DND-41 (cell line): ENCODE measurements around the gene YLPM1.

Experiments
- ATAC-seq: fragments of 200-7000 bp; cut with Tn5 transposase; 3 replicates; pipeline ENCODE4 v1.9.1; 2021; ENCODE audit warnings: low read depth; ENCODE audit not compliant: insufficient read depth
- DNase-seq: peaks from one replicate; pipeline ENCODE4 v3.0.0-alpha.2; 2020
- H2AFZ ChIP-seq: 2 replicates; pipeline ENCODE4 v1.6.0; 2012; ENCODE audit warnings: low read depth, low read length
- H3K27ac ChIP-seq: 2 replicates; pipeline ENCODE4 v1.5.1; 2012; ENCODE audit warnings: low read length, inconsistent platforms
- H3K27me3 ChIP-seq: fragments of 200-600 bp; sonication (generic); 2 replicates; pipeline ENCODE4 v1.6.0; 2012; ENCODE audit warnings: low read length, mild to moderate bottlenecking, inconsistent platforms; ENCODE audit not compliant: insufficient read depth, poor library complexity
- H3K36me3 ChIP-seq: 2 replicates; pipeline ENCODE4 v1.5.1; 2012; ENCODE audit warnings: low read length, inconsistent platforms; ENCODE audit not compliant: insufficient read depth
- H3K4me1 ChIP-seq: 2 replicates; pipeline ENCODE4 v1.5.1; 2012; ENCODE audit warnings: mild to moderate bottlenecking, low read length; ENCODE audit not compliant: insufficient read depth
- H3K4me2 ChIP-seq: 2 replicates; pipeline ENCODE4 v1.6.0; 2012; ENCODE audit warnings: mild to moderate bottlenecking, moderate library complexity, low read length, inconsistent platforms; ENCODE audit not compliant: insufficient read depth
- H3K4me3 ChIP-seq, 2 experiments: fragments of 200-600 bp in 1 of 2; shearing (Covaris generic) in 1 of 2; 2 replicates each; pipeline ENCODE4 v1.5.1; 2012 to 2016; ENCODE audit warnings: inconsistent platforms in 2 of 2, low read length in 2 of 2, mild to moderate bottlenecking in 2 of 2, low read depth in 1 of 2, moderate library complexity in 1 of 2
- H3K79me2 ChIP-seq: 2 replicates; pipeline ENCODE4 v1.6.0; 2012; ENCODE audit warnings: low read length, inconsistent platforms; ENCODE audit not compliant: insufficient read depth
- H3K9ac ChIP-seq: 2 replicates; pipeline ENCODE4 v1.6.0; 2012; ENCODE audit warnings: low read depth, mild to moderate bottlenecking, inconsistent platforms, low read length, moderate library complexity
- H3K9me3 ChIP-seq: 2 replicates; pipeline ENCODE4 v1.5.1; 2012; ENCODE audit warnings: low read length, moderate library complexity, mild to moderate bottlenecking, inconsistent platforms; ENCODE audit not compliant: insufficient read depth, severe bottlenecking
- H4K20me1 ChIP-seq: 2 replicates; pipeline ENCODE4 v1.6.0; 2012; ENCODE audit warnings: low read length; ENCODE audit not compliant: insufficient read depth
- EZH2 ChIP-seq: IDR thresholded peaks from 3 replicates; pipeline ENCODE4 v1.6.1; 2012; ENCODE audit warnings: borderline replicate concordance, low read depth, mild to moderate bottlenecking, moderate library complexity, low read length, inconsistent platforms; ENCODE audit not compliant: severe bottlenecking
- TF ChIP-seq, protein P1 (sequence below): IDR thresholded peaks from 2 replicates; pipeline ENCODE4 v1.5.1; 2012; ENCODE audit warnings: borderline replicate concordance, low read length, moderate library complexity, mild to moderate bottlenecking; ENCODE audit not compliant: poor library complexity, severe bottlenecking; ENCODE audit errors: extremely low read depth

YLPM1 gene

DNA sequence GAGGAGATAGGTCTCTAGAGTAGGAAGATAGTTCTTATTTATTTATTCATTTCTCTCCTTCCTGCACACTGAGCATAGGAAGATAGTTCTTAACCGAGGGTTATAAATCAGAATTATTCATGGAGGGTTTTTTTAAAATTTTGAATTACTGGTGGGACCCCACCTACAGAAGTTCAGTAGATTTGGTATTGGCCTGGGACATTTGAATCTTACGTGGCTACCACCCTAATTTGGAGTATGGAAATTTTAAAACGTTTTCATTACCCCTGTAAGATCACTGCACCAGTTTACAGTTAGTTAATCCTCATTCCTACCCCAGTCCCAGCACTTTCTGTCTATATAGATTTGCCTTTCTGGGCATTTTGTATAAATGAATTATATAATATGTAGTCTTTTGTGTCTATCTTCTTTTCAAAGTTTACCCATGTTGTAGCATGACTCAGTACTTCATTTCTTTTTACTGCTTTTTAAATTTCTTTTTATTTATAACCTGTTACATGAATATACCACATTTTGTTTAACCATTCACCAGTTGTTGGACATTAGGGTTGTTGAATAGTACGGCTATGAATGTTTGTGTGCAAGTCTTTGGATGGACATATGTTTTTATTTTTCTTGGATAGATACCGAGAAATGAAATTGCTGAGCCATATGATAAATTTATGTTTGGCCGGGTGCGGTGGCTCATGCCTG is 44.9 kb downstream of the YLPM1 start:
- peaks cover 12% of the 10 kb centered on the region for H3K79me2 ChIP-seq
- no peak overlapping the region for H3K27ac ChIP-seq
- no peak overlapping the region for H3K4me3 ChIP-seq
- H2AFZ ChIP-seq, result no peak overlapping the region
- no peak overlapping the region for H3K9ac ChIP-seq
- TF ChIP-seq, protein P1, sequence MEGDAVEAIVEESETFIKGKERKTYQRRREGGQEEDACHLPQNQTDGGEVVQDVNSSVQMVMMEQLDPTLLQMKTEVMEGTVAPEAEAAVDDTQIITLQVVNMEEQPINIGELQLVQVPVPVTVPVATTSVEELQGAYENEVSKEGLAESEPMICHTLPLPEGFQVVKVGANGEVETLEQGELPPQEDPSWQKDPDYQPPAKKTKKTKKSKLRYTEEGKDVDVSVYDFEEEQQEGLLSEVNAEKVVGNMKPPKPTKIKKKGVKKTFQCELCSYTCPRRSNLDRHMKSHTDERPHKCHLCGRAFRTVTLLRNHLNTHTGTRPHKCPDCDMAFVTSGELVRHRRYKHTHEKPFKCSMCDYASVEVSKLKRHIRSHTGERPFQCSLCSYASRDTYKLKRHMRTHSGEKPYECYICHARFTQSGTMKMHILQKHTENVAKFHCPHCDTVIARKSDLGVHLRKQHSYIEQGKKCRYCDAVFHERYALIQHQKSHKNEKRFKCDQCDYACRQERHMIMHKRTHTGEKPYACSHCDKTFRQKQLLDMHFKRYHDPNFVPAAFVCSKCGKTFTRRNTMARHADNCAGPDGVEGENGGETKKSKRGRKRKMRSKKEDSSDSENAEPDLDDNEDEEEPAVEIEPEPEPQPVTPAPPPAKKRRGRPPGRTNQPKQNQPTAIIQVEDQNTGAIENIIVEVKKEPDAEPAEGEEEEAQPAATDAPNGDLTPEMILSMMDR, result no peak
- TF ChIP-seq EZH2, result no peak
- no peak overlapping the region for H3K4me2 ChIP-seq
- no peaks in the 10 kb centered on the region for H4K20me1 ChIP-seq
- no peaks in the 10 kb centered on the region for H3K9me3 ChIP-seq
- H3K4me1 ChIP-seq, result no peaks in the 10 kb centered on the region
- no peaks in the 10 kb centered on the region for H3K27me3 ChIP-seq
- DNase-seq (no peak), ATAC-seq (no peak)
- H3K36me3 ChIP-seq, result peaks cover 88% of the 10 kb centered on the region

DNA sequence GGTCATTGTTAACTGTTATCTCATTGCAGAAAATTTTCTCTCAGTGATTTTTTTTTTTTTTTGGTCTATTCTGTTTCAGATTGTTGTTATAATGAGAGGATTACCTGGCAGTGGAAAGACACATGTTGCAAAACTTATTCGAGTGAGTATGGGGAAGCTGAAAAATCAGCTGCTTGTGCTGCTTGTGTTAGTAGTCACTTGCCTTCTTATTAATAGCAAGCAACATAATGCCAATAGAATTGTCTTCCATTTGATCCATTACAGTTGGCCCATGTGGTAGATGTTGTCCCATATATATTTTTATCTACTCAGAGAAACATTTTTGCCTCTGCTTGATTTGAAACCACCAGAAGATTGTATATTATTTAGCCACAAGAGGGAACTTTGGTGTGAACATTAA is 53.0 kb downstream of the YLPM1 start:
- no peak for TF ChIP-seq EZH2
- TF ChIP-seq, protein P1, result no peak
- H3K4me1 ChIP-seq, result no peaks in the 10 kb centered on the region
- peaks cover 11% of the 10 kb centered on the region for H3K79me2 ChIP-seq
- peaks cover 98% of the 10 kb centered on the region for H3K36me3 ChIP-seq
- H2AFZ ChIP-seq, result no peak overlapping the region
- no peak overlapping the region for H3K27ac ChIP-seq
- no peaks in the 10 kb centered on the region for H3K9me3 ChIP-seq
- no peak overlapping the region for H3K4me3 ChIP-seq
- DNase-seq, result no peak
- no peaks in the 10 kb centered on the region; the same call in 1 of the 2 replicates for H4K20me1 ChIP-seq
- no peak overlapping the region for H3K4me2 ChIP-seq
- ATAC-seq, result no peak
- H3K27me3 ChIP-seq, result no peaks in the 10 kb centered on the region
- H3K9ac ChIP-seq, result no peak overlapping the region

DNA sequence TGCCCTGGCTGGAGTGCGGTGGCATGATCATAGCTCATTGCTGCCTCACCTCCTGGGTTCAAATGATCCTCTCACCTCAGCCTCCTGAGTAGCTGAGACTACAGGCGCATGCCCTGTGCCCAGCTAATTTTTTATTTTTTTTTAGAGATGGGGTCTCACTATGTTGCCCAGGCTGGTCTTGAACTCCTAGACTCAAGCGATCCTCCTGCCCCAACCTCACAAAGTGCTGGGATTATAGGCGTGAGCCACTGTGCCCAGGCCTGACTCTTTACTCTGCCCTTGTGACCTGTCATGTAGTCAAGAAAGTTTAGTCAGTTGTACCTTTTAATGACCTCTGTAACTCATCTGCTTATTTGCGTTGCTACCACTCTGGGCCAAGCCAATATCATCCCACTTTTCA is 57.2 kb downstream of the YLPM1 start:
- TF ChIP-seq, protein P1, result no peak
- no peak for TF ChIP-seq EZH2

More for the DNA sequence above, 57.2 kb downstream of the YLPM1 start:
- Histone ChIP-seq H3K27me3 (no peaks in the 10 kb centered on the region), H3K4me3 (no peak overlapping the region), H3K9ac (no peak overlapping the region), H3K79me2 (peaks cover 4% of the 10 kb centered on the region; the same call in 1 of the 2 replicates), H3K36me3 (peaks cover 92% of the 10 kb centered on the region), H3K9me3 (no peaks in the 10 kb centered on the region), H3K27ac (no peak overlapping the region), H2AFZ (no peak overlapping the region), H3K4me2 (no peak overlapping the region), H4K20me1 (peaks cover 4% of the 10 kb centered on the region; the same call in 1 of the 2 replicates), H3K4me1 (no peaks in the 10 kb centered on the region)
- DNase-seq (no peak), ATAC-seq (no peak)
